HG03378 (cell line): Measurements from ENCODE around the gene COL27A1.

Experiments used
- ATAC-seq: cut with Tn5 transposase; IDR thresholded peaks from one replicate; pipeline ENCODE4 v1.9.1; 2021; ENCODE audit warnings: mild to moderate bottlenecking, moderate library complexity; ENCODE audit not compliant: unreplicated experiment

COL27A1 gene

GRCh38 chr9:114299286-114300152, 144.2 kb downstream of the COL27A1 start:
- no peak for ATAC-seq

DNA sequence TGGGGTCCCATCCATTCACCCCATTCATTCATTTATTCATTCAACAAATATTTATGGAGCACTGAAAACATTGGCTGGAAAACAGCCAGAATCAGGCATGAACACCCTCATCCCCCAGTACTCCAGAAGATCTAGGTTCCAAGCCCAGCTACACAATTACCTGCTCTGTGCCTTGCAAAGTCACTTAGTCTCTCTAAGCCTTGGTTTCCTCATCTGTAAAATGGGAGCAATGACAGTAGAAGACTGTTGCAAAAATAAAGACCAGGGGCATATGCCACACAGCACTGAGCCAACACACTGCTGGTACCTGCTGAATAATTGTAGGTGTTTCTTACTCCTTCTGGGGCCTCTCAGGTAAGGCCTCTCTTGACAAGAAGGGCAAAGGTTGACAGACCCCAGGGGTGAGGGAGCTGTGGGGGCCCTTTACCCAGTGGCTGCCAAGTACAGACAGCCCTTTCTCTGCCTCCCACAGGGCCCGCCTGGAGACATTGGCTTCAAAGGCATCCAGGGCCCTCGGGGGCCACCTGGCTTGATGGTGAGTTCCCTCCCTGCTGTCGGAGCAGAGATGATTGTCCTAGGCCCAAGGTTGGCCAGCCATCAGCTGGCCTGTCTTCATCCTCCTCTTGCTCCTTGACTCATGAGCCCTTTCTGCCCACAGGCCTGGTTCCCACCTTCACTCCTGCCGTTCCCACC, 145.0 kb downstream of the COL27A1 start:
- no peak for ATAC-seq

DNA sequence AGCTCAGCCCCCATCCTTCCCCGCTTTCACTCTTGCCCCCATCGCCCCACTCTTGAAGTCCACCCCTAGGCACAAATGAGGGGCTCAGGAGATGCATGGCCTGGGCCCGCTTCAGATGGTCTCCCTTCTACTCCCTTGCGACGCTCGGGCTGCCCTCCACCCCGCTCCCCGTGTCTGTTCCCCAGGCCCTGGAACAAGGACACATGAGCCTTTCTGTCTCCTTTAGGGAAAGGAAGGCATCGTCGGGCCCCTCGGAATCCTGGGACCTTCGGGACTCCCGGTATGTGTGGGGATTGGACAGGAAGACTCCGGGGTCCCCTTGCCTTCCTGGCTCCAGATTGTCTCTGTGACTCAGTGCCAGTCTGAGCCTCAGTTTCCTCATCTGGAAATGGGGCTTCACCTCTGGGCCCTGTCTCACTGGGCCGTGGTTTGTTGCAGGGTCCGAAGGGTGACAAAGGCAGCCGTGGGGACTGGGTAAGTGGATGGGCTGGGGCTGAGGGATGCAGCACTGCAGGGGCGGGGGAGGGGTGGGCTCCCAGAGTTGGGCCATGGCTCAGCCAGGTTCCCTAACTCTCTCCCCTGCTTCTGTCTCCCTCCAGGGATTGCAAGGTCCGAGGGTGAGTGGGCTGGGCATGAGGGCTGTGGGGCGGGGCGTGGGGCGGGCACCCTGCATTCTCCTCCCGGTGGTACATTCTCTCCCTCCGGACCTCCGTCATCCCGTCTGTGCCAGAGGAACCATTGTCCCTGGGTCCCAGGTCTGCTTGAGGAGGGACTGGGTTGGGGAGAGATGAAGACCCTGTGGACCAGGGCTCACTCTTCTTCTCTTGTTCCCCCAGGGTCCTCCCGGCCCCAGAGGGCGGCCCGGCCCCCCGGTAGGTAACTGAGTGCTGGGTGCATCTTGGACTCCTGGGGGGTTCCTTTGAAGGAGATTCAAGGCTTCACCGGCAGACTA, 145.8 kb downstream of the COL27A1 start:
- ATAC-seq: no peak

- ATAC-seq: no peak
Measured at GRCh38 chr9:114301798-114302565, 146.6 kb downstream of the COL27A1 start.

DNA sequence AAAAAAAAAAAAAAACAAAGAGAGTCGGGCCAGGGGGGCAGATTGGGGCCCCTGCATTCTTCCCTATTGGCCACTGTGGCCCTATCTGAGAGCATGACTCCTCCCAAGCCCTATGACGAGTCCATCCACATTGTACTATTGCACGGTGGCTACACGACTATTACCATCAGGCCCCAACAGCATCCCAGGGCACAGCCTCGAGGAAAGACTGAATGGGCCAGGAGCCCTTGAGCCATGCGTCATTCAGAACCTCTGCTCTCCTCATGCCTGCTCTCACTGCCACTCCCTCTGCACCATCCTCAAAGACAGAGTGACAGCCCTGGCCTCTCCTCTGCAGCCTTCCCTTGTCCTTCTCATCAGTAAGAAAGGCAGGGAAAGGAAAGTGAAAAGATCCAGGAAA, 147.4 kb downstream of the COL27A1 start:
- ATAC-seq: no peak

DNA sequence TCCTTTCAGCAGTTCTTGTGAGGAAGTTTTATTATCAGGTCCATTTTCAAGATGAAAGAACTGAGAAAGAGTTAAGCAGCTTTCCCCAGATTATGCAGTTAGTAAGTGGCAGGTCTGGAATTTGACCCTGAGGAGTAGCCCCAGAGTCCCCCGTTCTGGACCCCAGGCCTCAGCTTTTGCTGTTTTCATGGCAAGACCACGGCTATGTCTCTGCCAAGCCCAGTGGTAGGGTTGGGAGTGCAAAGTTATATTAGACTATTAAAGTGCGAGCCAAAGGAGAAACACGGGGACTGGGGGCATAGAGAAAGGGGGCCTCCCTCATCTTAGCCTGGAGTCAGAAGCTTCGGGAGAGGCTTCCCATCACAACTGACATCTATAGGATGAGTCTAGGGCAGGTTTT, 148.2 kb downstream of the COL27A1 start:
- ATAC-seq: no peak

GRCh38 chr9:114303977-114304376, 148.6 kb downstream of the COL27A1 start:
- ATAC-seq: no peak

- no peak for ATAC-seq
Measured at GRCh38 chr9:114304416-114305188, 149.3 kb downstream of the COL27A1 start.

- no peak for ATAC-seq
Measured at GRCh38 chr9:114307899-114308267, 152.5 kb downstream of the COL27A1 start.

DNA sequence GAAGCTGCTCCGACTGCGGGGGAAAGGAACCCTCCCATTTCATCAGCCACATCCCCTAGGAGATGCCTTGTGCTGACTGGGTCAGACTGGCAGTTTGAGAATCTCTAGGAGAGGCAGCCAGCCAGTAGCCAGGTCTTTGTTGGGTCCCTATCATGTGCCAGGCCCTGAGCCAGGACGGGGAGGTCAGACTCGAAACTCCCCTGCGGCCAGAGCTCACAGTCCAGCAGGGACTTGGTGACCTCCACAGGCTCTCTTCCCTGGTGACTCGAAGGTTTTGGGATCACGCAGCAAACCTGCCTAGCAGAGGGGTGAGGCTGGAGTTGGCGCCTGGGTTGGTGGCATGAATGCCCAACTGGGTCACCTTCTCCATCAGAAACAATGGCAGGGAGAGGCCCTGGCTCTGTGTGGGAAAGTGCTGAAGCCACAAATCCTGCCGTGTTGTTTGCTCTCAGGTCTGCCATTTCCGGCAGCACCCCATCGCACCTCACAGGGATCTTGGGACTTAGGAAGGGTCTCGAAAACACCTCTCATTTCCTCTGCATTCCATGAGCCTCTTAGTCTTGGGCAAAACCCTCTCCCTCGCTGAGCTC, 153.1 kb downstream of the COL27A1 start:
- ATAC-seq: no peak

GRCh38 chr9:114309096-114309495, 153.8 kb downstream of the COL27A1 start:
- ATAC-seq: no peak

DNA sequence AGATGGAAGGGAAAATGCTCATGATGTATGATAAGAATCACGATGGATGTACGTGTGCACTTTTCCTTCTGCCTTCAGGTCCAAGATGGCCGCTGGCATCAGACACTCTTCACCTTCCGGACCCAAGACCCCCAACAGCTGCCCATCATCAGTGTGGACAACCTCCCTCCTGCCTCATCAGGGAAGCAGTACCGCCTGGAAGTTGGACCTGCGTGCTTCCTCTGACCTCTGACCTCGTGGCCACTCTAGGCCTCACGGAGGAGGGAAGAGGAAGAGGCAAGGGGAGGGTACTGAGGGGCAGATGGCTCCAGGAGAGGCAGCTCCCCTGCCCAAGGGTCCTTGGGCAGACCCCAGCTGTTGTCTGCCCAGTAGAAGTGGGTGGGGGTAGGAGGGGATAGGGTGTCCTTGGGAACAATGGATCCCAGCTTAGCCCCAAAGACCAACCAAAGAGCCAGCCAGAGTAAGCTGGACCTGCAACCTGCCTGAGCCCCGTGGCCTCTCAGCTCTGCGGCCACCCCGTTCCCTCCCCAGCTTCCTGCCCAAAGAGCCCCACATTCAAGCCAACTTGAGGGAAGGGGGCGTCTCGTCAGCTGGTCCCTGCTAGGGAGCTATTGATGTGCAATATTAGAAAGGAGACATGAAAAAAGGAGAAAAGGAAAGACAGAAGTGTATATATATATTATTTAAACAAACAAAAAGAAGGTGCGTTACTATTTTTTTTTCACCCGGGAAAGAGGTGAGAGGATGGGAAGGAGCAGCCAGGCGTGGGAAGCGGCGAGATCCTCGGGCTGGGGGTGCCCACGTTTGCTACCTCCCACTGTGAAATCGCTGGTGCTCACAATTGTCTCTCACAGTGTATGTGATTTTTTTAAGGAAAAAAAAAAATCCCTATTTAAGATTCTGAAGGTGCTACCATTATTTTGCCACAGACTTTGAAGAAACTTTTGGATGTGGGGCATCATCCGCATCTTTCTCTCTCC, 155.4 kb downstream of the COL27A1 start:
- no peak for ATAC-seq

DNA sequence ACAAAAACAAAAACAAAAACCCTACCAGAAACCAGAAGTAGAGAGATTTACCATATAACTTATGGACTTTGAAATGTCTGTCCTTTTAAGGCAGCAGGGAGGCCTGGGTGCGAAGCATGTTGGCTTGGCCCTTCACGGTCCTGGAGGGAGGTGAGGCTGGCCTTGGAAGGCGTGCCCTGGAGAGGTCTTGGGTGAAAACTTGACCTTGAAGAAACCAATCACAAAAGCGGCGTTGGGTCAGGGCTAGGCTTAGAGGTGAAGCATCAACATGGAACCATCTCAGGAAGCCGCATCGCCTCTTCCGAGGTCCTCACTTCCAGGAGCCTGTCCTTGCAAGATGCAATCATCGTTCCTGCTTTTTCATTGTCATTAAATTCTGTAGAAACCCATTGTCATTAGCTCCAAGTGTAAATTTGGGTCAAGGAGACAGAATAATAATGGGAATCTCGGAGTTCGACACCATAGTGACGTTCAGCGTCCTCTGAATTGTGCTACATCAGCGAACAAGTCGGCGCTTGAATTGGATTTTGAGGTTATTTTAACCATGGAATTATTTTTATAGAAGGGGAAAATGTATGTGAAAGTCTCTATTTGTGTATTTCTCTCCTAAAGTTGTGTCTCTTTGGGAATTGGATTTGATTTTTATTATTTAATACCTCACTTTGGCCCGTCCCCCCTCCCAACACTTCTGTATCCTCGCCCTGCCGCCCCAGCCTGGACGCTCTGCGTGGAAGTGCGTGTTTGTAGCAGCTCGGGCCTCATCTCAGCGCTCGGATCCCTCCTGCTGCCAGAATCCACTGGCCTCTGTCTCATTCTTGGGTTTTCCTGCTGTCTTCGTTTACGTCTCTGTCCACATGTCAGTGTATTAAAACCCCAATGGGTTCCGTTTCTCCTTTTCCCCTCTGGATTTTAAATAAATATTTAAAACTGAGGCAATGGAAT, 156.5 kb downstream of the COL27A1 start:
- no peak for ATAC-seq

GRCh38 chr9:114312513-114312875, 157.2 kb downstream of the COL27A1 start:
- ATAC-seq: no peak

GRCh38 chr9:114313186-114313585, 157.8 kb downstream of the COL27A1 start:
- ATAC-seq: no peak

DNA sequence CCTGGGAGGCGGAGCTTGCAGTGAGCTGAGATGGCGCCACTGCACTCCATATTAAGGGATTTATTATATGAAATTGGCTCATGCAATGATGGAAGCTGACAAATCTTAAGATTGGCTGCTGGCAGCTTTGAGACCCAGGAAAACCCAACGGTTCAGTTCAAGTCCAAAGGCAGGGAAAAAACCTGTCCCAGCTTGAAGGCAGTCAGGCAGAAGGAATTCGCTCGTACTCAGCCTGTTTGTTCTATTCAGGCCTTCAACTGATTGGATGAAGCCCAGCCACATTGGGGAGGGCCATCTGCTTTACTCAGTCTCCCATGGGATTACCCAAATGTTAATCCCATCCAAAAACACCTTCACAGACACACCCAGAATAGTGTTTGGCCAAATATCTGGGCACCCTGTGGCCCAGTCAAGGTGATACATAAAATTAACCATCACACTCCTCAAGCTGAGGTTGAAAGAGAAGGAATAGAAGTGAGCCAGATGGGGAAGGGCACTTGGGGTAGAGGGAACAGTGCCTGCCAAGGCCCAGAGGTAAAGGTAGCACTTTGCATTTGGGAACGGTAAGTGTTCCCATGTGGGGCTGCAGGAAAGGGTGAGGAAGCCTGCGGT, 159.0 kb downstream of the COL27A1 start:
- no peak for ATAC-seq
